ENCODE measurements around the gene SPECC1L. TPM values are rescaled to one million over a fixed set of nuclear protein-coding genes. Genes with fewer than 3 reads are reported as not detected.

SPECC1L gene
- total RNA-seq, 4 donors from 2014 or later = 42.2 to 45.1 (median 43.6) TPM

- Histone ChIP-seq H3K36me3 (no peaks in the 10 kb centered on the region), H3K4me3 (no peak overlapping the region), H3K9me3 (no peaks in the 10 kb centered on the region), H3K4me1 (peaks cover 0 to 21% (median 8%) of the 10 kb centered on the region in 4 donors), H3K27ac (no peak overlapping the region), H3K27me3 (no peaks in the 10 kb centered on the region)
- WGBS, 2 donors = 58 to 60% methylated on average over 1 of the region's 1 CpG
- TF ChIP-seq EP300 (IDR thresholded peaks at IDR 0.05) = no peak
- no peak for TF ChIP-seq CTCF (IDR thresholded peaks at IDR 0.05)
- no peak for TF ChIP-seq POLR2A (IDR thresholded peaks at IDR 0.05)
- no peak for DNase-seq (ENCODE audit: low spot score in 2 of 2)
Measured at GRCh38 chr22:24459911-24460310, 189.3 kb downstream of the SPECC1L start.

GRCh38 chr22:24460418-24461089 lies 189.9 kb downstream of the SPECC1L start:
- TF ChIP-seq POLR2A (IDR thresholded peaks at IDR 0.05) (no peak), CTCF (IDR thresholded peaks at IDR 0.05) (no peak), EP300 (IDR thresholded peaks at IDR 0.05) (no peak)
- Histone ChIP-seq H3K27ac (no peak overlapping the region), H3K27me3 (no peaks in the 10 kb centered on the region), H3K36me3 (no peaks in the 10 kb centered on the region), H3K4me3 (no peak overlapping the region), H3K4me1 (peaks cover 0 to 17% (median 5%) of the 10 kb centered on the region in 4 donors), H3K9me3 (no peaks in the 10 kb centered on the region)
- no peak for DNase-seq (ENCODE audit: low spot score in 2 of 2)
- 63 to 69% methylated on average over 10 of the region's 10 CpGs for WGBS, 2 donors

- H3K27ac ChIP-seq = no peak overlapping the region
- no peak for TF ChIP-seq POLR2A (IDR thresholded peaks at IDR 0.05)
- no peak for TF ChIP-seq CTCF (IDR thresholded peaks at IDR 0.05)
- TF ChIP-seq EP300 (IDR thresholded peaks at IDR 0.05) = no peak
- H3K9me3 ChIP-seq = no peaks in the 10 kb centered on the region
- no peak overlapping the region for H3K4me3 ChIP-seq
- H3K27me3 ChIP-seq = no peaks in the 10 kb centered on the region
- H3K36me3 ChIP-seq = no peaks in the 10 kb centered on the region
- peaks cover 0 to 34% (median 14%) of the 10 kb centered on the region in 4 donors for H3K4me1 ChIP-seq
- DNase-seq (ENCODE audit: low spot score in 2 of 2) = no peak
- WGBS, 2 donors = 81 to 90% methylated on average over 6 of the region's 6 CpGs
Measured at GRCh38 chr22:24463071-24463760, 192.6 kb downstream of the SPECC1L start.

GRCh38 chr22:24465566-24465965 lies 194.9 kb downstream of the SPECC1L start:
- 86 to 88% methylated on average over 5 of the region's 5 CpGs for WGBS, 2 donors
- Histone ChIP-seq H3K27me3 (no peaks in the 10 kb centered on the region), H3K36me3 (no peaks in the 10 kb centered on the region), H3K4me3 (no peak overlapping the region), H3K9me3 (no peaks in the 10 kb centered on the region), H3K27ac (no peak overlapping the region), H3K4me1 (peaks cover 0 to 27% (median 14%) of the 10 kb centered on the region in 4 donors)
- TF ChIP-seq EP300 (IDR thresholded peaks at IDR 0.05) (no peak), CTCF (IDR thresholded peaks at IDR 0.05) (no peak), POLR2A (IDR thresholded peaks at IDR 0.05) (no peak)
- DNase-seq (ENCODE audit: low spot score in 2 of 2) = no peak

GRCh38 chr22:24465975-24466374 lies 195.3 kb downstream of the SPECC1L start:
- TF ChIP-seq CTCF (IDR thresholded peaks at IDR 0.05) = no peak
- TF ChIP-seq POLR2A (IDR thresholded peaks at IDR 0.05) = no peak
- TF ChIP-seq EP300 (IDR thresholded peaks at IDR 0.05) = no peak
- Histone ChIP-seq H3K4me1 (peaks cover 0 to 31% (median 14%) of the 10 kb centered on the region in 4 donors), H3K27ac (peak overlapping the region in 2 of 4 donors; percentile 57 to 61)

More at GRCh38 chr22:24465975-24466374, 195.3 kb downstream of the SPECC1L start:
- 87 to 96% methylated on average over 3 of the region's 3 CpGs for WGBS, 2 donors
- Histone ChIP-seq H3K27me3 (no peaks in the 10 kb centered on the region), H3K36me3 (no peaks in the 10 kb centered on the region), H3K4me3 (no peak overlapping the region), H3K9me3 (no peaks in the 10 kb centered on the region)
- DNase-seq (ENCODE audit: low spot score in 2 of 2) = no peak

Measured in tibial nerve (tissue), 4 donors.